Cardiac muscle cell (in vitro differentiated cells and primary cell): ENCODE results near the gene REN. TPM values are rescaled to one million over a fixed set of nuclear protein-coding genes. Genes with fewer than 3 reads are reported as not detected.

Experiments used
- DNase-seq, 2 donors: peaks; one replicate each; pipeline versions ENCODE4 v3.0.0 to v3.0.0-alpha.2; 2010 to 2017; ENCODE audit warnings: low read depth in 1 of 2, low spot score in 1 of 2
- H3K27ac ChIP-seq: fragments of 200-600 bp; sonication (generic); 2 replicates; pipeline ENCODE4 v1.5.1; 2016
- H3K27me3 ChIP-seq: fragments of 200-600 bp; sonication (generic); 2 replicates; pipeline ENCODE4 v1.6.0; 2016; ENCODE audit warnings: control low read depth
- H3K36me3 ChIP-seq: fragments of 200-600 bp; sonication (generic); 2 replicates; pipeline ENCODE4 v1.5.1; 2016; ENCODE audit warnings: control low read depth
- H3K4me1 ChIP-seq: fragments of 200-600 bp; sonication (generic); 2 replicates; pipeline ENCODE4 v1.8.1; 2017; ENCODE audit warnings: low read depth, mild to moderate bottlenecking, mixed run types
- H3K4me3 ChIP-seq: fragments of 200-600 bp; sonication (generic); 2 replicates; pipeline ENCODE4 v1.5.1; 2016; ENCODE audit warnings: mild to moderate bottlenecking
- H3K9me3 ChIP-seq: fragments of 200-600 bp; sonication (generic); 2 replicates; pipeline ENCODE4 v1.5.1; 2017; ENCODE audit warnings: low read depth, mild to moderate bottlenecking, control low read depth
- polyA plus RNA-seq: library from polyadenylated mRNA; unstranded; fragments of >200 nt; fragmentation: Nextera tagmentation; extraction: Ambion mirVana; gene quantifications from 2 replicates; pipeline ENCODE4 v1.2.1, GENCODE V29; 2016
- total RNA-seq: library from RNA; depleted of rRNA; stranded (reverse); fragments of >200 nt; gene quantifications from 2 replicates; pipeline ENCODE4 v1.2.3, GENCODE V29; 2016
- TF ChIP-seq, protein P1 (sequence below): IDR thresholded peaks from 2 replicates; pipeline ENCODE4 v1.5.1; 2012; ENCODE audit warnings: low read depth, mild to moderate bottlenecking, low read length

REN gene
- total and polyA plus RNA-seq, 2 experiments from 2014 or later = 3.5 TPM; not detected in 1

DNA sequence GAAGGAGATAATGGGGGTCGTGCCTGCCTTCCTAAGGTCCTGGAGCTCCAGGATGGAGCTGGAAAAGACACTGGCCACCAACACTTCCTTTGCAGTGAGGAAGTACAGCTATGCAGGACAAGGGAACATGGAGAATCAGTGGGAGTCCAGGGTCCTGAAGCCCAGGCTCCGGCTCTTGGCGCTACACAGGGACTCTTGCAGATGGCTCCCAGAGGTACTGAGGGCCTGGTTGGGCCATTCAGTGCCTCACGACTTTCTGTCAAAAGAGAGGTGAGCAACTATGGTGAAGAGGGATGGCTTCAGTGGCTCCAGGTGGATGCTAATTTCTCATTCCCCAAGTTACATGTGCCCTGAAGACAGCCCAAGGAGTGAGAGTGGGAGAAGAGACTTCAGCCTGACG is 12.5 kb downstream of the REN start:
- no peak overlapping the region for H3K27ac ChIP-seq
- no peaks in the 10 kb centered on the region for H3K9me3 ChIP-seq
- H3K4me1 ChIP-seq = no peaks in the 10 kb centered on the region
- no peak for DNase-seq
- TF ChIP-seq, protein P1, sequence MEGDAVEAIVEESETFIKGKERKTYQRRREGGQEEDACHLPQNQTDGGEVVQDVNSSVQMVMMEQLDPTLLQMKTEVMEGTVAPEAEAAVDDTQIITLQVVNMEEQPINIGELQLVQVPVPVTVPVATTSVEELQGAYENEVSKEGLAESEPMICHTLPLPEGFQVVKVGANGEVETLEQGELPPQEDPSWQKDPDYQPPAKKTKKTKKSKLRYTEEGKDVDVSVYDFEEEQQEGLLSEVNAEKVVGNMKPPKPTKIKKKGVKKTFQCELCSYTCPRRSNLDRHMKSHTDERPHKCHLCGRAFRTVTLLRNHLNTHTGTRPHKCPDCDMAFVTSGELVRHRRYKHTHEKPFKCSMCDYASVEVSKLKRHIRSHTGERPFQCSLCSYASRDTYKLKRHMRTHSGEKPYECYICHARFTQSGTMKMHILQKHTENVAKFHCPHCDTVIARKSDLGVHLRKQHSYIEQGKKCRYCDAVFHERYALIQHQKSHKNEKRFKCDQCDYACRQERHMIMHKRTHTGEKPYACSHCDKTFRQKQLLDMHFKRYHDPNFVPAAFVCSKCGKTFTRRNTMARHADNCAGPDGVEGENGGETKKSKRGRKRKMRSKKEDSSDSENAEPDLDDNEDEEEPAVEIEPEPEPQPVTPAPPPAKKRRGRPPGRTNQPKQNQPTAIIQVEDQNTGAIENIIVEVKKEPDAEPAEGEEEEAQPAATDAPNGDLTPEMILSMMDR = no peak
- H3K27me3 ChIP-seq = no peaks in the 10 kb centered on the region
- no peak overlapping the region for H3K4me3 ChIP-seq
- H3K36me3 ChIP-seq = no peaks in the 10 kb centered on the region

DNA sequence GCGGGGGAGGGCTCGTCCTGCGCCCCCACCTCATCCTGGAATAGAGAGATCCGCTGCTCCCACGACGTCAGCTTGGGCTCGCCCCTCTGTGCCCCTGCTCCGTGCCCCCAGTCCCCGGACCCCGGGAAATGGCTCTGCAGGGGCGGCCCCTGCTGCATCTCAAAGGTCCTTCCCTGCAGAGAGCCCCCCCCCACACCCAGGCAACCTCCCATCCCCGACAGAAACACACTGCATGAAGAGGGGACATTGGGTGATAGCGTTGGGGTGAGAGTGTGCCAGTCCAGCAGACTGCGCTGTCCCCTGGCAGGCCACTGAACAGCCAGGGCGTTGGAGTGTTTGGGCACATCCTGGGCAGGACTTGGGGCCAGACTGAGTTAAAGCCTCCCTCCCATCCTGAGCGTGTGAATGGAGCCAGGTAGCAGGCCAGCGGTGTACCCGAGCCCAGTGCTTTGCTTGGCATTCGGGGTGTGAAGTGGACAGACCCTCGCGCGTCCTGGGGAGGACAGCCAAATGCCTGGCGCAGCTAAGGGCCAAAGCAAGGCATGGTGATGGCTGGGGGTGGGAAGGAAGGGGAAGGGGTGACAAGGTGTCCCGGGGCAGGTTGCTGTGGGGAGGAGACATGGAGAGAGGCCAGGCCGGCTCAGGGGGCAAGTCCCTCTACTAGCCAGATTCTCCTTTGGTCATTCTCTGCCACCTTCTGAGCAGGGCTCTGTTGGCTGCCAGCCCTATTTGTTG is 13.7 kb downstream of the REN start:
- DNase-seq = no peak
- Histone ChIP-seq H3K4me1 (no peaks in the 10 kb centered on the region), H3K9me3 (no peaks in the 10 kb centered on the region), H3K4me3 (peak overlapping the region; percentile 46), H3K36me3 (no peaks in the 10 kb centered on the region), H3K27ac (no peak overlapping the region), H3K27me3 (no peaks in the 10 kb centered on the region)
- TF ChIP-seq, protein P1 = no peak

DNA sequence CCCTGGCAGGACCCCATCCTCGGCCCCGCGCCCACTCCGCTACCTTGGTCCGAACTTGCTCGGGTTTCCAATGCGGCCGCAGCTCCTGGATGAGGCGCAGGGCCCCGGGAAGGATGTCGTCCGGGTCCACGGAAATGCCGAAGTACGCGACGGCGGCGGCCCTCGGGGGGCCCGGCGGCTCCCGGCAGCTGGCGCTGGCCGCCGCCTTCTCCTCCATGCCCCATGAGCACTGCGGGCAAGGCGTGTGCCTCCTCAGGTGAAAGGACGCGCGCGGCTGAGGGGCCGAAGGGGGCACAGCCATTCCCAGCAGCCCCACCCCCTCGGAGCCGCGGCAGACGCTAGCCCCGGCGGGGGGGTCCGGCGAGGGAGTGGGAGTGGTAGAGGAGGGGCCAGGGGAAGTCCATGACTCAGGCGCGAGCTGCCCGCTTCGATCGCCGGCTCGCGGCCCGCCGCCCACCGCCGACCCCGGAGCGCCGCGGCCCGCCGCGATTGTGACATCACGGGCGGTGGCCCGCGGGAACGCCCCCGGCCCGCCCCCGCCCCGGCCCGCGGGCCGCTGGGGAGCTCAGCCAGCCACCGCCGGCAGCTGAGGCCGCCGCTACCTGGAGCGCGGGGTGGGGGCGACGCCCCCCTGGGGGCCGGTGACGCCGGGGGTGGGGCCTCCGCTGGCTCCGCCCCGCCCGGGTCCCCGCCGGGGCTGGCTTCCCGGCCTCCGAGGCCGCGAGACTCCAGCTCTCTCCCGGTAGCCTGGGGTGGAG is 14.4 kb downstream of the REN start, which contains the start of gene ETNK2:
Gene ETNK2, minus strand, starts transcription at position 493 of the 758 bp plus-strand sequence. Its CDS starts 192 bp downstream, at position 301.
- H3K27ac ChIP-seq = no peak within 1 kb of the TSS
- peak within 1 kb of the TSS; percentile 46 for H3K4me3 ChIP-seq
- H3K36me3 ChIP-seq = no peaks in the 10 kb centered on the region
- DNase-seq = peak; percentile 50 to 67
- H3K27me3 ChIP-seq = no peaks in the 10 kb centered on the region
- TF ChIP-seq, protein P1 = no peak
- H3K9me3 ChIP-seq = no peaks in the 10 kb centered on the region
- no peaks in the 10 kb centered on the region for H3K4me1 ChIP-seq

DNA sequence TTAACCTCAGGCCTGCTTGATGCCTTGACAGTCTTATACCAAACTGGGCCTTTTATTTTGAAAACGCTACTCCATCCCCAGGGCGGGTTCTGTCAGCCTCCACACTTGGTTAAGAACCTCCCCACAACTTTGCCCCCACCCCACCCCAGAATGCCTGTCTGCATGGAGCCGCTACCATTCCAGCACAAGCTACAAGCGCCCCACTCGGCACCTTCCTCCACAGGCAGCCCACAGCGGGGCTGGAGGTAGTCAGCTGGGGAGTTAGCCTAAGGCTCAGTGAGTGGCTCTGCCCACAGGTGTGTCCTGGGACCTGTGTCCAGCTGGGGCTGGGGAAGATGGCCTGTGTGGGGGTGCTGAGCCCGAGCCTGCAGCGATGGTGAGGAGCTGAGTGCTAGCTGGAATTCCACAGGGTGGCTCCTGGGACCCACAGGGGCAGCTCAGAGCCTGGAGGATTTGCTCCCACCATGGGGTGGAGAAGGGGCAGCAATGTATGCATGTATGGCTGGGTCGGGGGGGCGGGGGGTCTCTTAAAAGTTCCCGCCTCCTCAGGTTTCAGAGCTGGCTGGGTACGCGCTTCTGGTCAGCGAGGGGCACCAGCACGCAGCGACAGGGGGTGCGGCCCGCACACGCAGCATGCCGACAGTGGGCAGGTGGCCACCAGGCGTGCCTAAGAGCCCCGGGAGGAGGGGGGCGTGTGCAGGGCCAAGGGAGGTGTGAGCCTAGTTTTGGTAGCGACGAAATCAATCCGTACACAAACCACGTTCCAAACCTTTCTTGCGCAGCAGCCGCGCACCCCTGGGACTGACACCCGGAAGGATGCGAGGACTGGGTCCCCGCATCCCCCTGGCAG is 15.2 kb downstream of the REN start:
- Histone ChIP-seq H3K9me3 (no peaks in the 10 kb centered on the region), H3K4me1 (no peaks in the 10 kb centered on the region), H3K36me3 (no peaks in the 10 kb centered on the region), H3K4me3 (peak overlapping the region; percentile 46), H3K27me3 (no peaks in the 10 kb centered on the region), H3K27ac (no peak overlapping the region)
- TF ChIP-seq, protein P1 = no peak
- DNase-seq = no peak
